HG03108 (cell line): ENCODE measurements around the gene KIF5B.
"Not testable (repeated sequence)": the region's sequence is repeated elsewhere in the genome, so short reads cannot be mapped to it uniquely, and the experiment has no call there.

ENCODE experiments used
- ATAC-seq: cut with Tn5 transposase; IDR thresholded peaks from one replicate; pipeline ENCODE4 v1.9.1; 2021; ENCODE audit warnings: moderate library complexity; ENCODE audit not compliant: unreplicated experiment

The KIF5B gene

DNA sequence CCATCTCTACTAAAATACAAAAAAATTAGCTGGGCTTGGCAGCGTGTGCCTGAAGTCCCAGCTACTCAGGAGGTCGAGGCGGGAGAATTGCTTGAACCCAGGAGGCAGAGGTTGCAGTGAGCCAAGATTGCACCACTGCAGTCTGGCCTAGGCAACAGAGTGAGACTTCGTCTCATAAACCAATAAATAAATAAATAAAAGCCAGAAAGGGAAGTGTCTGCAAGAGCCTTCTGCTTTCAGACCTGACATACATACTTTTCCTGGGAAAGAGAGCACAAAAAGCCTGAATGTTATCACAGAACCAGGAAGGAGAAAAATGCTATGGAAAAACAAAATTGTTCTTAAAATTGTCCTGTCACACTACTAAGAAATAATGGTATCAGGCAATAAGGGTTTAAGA lies 4.1 kb upstream of the KIF5B start:
- ATAC-seq = no peak

DNA sequence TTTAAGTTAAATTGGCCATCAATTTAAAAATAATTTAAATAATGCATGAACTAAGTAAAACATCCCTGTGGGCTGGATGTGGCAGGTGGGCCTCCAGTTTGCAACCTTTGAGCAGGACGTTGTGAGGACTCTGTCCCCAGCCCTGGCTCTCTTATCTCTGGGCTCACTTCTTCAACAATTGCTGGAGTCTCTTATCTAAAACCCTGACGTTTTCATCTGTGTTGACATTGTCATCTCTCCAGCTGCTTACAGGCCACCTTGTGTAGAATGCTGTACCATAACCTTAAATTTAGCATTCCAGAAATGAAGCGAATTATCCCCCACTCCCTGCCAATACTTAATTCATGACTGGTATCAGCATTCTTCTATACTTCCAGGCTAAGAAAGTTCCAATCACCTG lies 3.2 kb upstream of the KIF5B start:
- ATAC-seq = no peak

DNA sequence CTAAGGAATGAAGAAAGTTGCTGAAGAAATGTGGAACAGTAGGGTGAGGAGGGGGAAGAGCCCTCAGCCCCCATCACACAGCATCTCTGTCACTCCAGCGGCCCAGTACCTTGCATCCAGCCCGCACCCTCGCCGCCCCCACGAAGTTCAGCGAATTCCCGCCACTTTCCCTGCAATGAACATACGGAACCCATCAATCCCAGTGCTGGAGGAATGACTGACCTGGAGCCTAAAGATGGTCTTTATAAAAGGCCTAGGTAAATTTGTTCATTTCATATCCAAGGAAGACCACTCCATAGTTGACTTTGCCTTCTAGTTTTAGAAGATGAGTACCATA lies 779 bp upstream of the KIF5B start:
- no peak for ATAC-seq

DNA sequence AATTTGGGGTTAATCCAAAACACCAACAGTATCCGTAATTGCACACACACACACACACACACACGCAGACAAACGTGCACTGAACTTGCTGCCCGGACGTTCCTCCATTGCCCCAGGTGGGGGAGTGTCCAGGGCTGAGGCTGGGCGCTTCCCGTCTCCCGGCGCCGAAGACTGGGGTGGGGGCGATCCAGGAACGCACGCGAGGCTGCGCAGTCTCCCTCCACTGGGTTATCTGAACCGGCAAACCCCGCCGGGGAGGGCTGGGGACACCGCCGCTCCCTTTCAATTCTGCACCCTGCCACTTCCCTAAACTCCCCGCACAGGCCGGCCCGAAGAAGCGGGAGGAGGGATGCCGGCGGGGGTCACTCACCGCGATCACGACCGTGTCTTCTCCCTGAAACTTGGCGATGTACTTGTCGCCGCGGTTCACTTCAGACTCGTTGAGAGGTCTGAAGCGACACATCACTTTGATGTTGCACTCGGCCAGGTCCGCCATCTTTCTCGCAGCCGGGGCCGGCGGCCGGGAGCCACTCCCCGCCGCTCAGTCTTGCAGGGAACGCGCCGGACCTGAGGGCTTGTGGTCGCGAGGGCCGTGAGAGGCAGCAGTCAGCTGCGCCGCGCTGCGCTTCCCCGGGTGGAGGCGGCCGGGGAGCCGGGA lies 618 bp downstream of the KIF5B start:
- ATAC-seq = peak; percentile 29

DNA sequence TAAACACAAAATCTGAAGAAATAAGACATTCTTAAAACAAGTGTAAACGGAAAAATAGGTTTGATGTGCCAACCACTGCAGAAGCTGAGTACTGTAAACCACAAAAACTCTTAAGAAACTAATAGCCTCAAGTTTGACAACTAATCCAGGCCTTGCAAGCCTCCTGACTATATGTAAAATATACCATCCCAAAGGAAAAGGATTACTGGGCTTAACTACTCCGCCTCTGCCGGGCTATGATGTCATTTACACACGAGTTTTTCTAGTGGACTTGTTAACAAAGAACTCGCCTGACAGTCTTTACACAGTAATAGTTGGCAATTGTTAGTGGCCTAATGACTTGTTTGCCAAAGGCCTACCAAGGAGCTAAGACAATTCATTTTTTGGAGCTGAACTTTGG lies 2.1 kb downstream of the KIF5B start:
- ATAC-seq = no peak

DNA sequence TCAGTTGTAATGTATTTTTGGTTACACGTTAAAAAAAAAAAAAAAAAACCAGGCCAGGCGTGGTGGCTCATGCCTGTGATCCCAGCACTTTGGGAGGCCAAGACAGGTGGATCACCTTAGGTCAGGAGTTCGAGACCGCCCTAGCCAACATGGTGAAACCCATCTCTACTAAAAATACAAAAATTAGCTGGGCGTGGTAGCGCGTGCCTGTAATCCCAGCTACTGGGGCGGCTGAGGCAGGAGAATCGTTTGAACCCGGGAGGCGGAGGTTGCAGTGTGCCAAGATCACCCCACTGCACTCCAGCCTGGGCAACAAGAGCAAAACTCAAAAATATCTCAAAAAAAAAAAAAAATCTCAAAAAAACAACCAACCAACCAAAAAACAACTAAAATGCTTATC lies 2.8 kb downstream of the KIF5B start:
- ATAC-seq = not testable (repeated sequence)

DNA sequence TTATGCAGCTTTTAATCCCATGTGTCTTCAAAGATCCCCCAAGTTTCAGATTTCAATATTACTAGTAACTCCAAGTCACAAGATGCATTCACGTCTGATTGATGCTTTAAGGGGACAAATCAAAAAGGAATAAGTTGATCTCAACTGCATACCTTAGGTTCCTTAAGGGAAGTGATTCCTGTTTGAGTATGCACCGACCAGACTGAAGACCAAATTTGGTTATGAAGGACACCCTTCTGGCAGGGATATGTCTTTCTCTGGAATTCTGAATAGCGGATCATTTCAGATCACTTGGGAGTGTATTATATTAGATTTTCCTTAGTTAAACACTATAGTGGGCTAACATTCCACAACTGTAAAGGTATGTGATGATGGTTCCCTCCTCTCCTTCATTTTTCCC lies 4.3 kb downstream of the KIF5B start:
- ATAC-seq = no peak

DNA sequence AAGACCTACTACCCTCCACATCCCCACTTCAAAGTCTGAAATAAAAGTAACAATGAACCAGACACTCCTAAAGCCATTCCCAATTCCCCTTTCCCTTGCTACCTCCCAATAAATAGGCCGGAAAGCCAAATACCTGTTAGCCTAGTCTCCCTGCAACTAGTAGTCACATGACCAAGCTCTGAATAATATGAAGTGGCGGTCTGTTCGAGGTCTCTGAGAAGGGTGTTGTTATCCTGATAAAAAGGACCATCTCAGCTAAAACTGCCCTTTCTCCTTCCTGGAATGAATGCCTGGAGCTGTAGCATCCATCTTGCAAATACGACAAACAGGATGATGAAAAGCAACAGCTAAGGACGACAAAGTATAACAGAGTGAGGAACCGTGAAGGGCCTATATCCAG lies 6.0 kb downstream of the KIF5B start:
- ATAC-seq = no peak

DNA sequence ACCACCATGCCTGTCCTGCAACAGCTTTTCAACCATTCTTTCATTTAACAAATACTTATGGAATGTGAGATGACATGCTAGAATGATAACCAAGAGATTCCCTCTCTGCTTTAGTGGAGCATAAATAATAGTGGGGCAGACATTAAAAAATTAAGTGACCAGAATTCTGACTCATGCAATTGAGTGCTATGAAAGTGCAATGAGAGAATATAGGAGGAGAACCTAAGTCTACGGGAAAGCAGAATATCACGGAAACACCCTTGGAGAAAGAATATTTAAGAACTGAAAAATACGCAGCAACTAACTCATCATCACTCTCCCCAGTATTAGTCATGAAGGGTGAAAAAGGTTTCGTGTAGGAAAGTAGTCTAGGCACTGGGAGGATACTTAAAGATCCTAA lies 7.1 kb downstream of the KIF5B start:
- ATAC-seq = no peak

DNA sequence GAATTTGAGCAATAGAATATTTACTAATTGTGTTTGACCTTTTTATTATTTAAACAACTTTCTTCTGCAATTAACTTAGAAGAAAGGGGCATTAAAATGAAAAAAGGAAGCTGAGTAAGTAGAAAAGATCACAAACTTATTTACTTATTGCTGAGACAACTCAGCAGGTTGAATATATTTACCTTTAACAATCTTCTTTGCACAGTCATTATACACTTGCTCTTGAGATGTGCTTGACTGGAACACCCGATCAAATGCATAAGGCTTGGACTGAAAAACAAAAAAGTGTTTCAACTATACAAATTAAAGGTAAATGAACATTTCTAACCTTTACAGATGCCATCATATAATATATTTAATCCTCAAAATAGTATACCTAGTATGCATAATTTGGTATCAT lies 7.9 kb downstream of the KIF5B start:
- no peak for ATAC-seq

DNA sequence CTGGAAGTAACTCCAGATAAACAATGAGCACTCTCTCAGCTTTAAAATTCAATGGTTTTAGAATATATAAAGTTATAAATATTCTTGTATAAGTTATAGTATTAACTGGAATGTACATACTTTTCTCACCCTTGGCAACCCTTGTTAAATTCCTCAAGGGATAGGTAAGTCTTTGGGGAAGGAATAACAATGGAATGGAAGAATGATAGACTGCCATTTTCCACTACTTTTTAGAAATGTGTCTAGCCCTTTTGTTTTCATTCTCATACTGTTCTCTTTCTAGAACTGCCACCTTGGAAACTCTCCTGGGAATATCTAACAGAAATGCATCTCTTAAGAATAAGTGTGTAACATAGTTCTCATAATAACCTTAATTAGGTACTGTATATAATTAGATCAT lies 8.3 kb downstream of the KIF5B start:
- ATAC-seq = no peak

DNA sequence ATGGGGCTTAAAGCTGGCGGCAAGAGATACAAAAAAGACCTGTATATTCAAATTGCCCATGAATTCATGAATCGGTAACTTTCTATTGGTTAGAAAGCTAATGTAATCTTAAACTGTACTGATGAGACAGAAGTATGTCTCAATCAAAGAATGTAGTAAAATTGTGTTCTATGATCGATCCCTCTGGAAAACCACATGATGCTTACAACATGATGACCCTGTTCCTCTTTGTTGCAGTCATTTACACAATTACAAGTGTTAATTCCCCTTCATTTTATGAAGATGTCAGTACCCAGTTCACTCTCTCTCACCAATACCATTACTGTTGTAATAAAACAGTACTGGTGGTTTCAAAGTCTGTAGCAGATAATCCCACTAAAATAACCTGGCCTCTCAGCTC lies 10.1 kb downstream of the KIF5B start:
- ATAC-seq = no peak

DNA sequence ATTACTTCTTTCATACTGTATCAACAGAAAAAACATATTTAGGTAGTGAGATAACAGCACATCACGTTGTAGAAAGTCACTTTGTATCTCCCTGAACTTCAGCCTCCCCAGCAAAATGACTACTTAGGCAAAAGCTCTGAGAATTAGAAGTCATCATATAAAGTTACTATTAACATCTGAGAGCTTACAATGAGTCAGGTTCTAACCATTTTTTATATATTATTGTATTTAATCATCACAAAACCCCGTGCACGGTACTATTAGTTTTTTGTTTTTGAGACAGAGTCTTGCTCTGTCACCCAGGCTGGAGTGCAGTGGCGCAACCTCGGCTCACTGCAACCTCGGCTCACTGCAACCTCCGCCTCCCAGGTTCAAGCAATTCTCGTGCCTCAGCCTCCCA lies 13.5 kb downstream of the KIF5B start:
- ATAC-seq = not testable (repeated sequence)

DNA sequence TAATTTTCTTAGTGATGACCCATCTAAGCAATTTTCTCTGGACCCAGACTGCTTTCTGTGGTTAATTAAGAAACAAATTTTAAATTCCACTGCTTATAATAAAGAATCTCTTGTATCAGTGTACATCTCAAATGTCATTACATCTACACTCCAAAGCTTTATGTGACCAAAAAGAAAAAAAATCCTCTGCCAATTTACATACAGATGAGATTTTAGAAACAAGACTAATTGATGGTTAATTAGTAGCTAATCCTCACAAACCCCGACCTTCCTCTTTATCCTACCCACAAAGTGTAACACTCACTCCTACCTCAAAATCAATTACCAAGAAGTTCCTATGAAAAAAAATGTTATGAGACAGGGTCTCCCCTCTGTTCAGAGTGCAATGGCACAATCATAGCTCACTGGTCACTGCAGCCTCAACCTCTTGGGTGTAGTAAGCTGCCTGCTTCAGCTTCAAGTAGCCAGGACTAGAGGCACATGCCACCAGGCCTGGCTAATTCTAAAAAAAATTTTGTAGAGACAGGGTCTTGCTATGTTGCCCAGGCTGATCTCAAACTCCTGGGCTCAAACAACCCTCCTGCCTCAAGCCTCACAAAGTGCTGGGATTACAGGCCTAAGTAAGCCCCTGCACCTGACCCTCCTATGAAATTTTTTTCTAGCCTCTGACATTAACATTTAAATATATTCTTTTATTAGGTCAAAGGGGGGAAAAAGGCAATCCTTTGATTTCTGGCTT lies 14.8 kb downstream of the KIF5B start:
- ATAC-seq = no peak

DNA sequence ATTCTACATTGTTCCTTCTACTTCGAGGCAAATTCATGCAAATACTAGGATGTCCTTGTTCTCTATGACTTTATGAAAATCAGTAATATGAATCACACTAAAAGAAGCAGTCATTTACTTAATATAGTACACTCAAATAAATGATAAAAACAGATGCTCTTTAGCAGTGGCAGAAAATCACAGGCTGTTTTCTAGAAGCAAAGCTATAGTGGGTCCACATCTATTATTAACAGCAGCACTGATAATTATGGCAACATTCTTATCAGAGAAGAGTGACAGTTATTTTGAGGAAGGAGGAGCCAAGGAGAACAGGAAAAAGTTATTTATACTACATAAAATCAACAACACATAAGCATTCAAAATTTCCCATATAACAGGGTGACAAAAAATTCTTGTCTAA lies 16.5 kb downstream of the KIF5B start:
- ATAC-seq = no peak

DNA sequence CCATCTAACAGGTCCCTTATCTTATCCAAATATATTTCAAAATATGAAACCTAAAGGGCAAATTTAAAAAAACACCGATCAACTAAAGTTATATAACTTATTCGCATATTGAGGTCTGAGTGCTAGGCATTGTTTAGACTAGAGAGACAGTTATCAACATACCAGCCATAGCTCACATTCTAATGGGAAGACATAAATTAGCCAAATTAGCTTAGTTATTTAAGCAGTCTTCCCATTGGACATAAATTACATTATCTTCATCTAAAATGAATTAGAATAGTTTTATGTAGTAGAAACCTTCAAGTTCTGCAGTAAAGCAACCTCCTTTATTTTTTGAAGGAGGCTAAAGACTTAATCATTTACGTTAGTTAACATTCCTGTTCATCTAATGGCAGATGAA lies 17.4 kb downstream of the KIF5B start:
- ATAC-seq = no peak

DNA sequence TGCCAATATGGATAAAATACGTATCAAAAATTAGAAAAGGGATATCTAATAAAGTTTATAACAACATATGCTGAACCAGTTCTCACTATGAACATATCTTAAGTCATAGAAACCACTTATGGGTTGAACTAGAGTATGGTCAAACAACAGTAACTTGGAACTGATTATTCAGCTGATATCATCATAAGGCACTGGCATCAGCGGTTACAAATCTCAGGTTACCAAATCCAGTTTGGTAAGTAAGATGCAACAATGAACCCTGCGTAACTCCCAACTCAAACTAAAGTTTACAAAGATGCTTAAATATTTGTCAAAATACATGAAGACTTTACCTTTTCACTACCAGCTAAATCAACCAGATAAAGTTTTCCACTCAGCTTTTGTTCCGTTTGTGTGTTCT lies 19.3 kb downstream of the KIF5B start:
- no peak for ATAC-seq

DNA sequence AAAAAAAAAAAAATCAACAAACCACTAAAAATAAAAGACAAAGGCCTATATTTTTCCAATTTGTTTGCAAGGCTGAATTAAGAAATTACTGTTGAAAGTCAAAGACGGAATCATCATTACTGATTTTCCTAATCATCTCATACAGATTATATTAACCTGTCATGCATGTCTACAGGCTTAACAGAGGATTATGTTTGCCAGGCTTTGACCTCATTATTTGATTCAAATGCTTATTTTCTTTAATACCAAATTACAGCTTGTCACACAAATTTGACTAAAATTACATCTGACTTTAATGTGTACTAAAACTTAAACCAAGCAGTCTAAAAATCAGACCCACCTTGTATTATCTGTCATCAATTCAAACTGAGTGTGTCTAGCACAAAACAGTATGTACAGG lies 21.2 kb downstream of the KIF5B start:
- no peak for ATAC-seq

DNA sequence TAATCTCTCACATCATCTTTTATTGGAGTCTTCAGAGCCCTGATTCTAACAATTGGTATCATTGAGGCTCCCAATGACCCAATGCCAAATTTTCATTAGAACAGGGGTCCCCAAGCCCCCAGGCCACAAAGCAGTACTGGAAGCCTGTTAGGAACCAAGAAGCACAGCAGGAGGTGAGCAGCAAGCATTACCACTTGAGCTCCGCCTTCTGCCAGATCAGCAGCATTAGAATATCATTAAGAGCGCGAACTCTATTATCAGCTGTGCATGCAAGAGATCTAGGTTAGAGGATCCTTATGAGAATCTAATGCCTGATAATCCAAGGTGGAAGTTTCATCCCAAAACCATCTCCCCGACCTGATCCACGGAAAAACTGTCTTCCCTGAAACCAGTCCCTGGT lies 23.1 kb downstream of the KIF5B start:
- no peak for ATAC-seq

DNA sequence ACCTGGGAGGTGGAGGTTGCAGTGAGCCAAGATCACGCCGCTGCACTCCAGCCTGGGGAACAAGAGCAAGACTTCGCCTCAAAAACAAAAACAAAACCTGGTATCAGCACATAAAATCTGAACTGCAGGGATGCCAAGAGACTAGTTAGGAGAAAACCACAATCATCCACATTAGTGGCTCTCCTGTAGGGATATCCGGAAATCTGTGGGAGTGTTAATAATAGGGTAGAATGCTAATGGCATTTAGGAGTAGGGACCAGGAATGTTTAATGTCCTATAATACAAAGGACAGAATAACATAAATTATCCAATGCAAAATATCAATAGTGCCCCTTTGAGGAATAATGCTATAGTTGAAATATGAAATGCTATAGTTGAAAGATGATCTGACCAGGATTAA lies 24.3 kb downstream of the KIF5B start:
- no peak for ATAC-seq

DNA sequence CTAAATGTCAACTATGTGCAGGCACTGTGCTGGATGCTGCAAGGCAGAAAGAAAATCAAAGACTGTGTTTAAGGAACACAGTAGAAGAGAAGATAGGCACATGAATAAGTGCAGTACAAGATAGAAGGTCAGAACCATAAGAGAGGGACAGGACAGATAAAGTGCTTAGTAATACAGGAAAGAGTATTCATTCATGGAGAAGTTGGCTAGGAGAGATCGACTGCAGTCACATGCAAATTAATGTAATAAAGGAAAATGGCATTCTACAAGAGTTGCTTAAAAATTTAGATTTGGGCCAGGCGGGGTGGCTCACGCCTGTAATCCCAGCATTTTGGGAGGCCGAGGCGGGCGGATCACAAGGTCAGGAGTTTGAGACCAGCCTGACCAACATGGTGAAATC lies 24.8 kb downstream of the KIF5B start:
- no peak for ATAC-seq

DNA sequence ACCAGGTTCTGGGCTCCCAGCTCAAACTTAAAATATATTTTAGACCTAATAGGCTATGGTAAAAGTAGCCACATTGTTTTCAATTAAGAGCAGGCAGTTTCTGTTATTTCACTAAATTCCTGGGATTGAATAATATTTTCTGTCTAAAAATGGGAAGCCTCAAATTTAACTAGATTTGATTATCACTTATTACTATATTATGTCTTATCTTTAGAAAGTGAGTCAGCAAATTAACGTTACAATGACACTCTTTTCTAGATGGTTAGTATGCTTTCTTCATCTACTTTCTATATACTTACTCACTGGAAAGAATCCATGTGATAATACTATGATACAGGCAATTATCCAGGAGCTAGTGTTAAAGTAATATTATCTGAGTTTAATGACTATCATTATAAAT lies 27.5 kb downstream of the KIF5B start:
- ATAC-seq = no peak

DNA sequence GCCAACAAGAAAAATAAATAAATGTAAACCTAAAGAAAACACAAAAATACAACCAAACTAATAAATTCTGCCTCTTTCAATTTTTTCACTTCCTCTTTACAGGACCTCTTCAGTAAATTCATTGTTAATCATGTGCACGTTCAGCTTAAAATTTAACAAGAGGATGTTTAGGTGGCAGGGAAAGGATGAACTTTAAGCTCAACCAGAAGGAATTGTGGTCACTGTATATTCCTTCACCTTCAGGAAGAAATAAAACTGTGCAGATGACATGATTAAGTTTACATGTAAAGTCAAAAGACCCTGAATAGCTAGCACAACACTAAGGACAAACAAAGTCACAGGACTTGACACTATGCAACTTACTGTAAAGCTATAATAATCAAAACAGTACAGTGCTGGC lies 33.0 kb downstream of the KIF5B start:
- ATAC-seq = no peak
